ENCODE data around the gene WDR72.
"Not testable (repeated sequence)": the region's sequence is repeated elsewhere in the genome, so short reads cannot be mapped to it uniquely, and the experiment has no call there.

Gene WDR72

DNA sequence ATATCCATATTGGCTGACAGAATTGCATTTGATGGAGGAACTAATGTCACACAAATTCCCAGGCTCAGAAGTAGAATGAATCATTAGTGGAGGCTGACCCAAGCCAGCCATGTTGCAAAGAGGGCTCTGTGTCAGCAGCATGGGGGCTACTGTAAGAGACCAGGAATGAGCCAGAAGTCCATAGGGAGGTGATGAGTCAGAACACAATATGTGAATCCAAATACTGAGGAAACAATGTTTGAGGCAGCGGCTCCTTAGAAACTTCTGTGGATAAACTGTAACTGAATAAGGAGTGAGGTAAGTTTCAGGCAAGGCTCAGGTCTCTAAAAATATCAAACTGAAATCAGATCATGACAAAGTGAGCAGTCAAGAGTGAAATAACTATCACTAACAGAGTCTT lies 170.7 kb downstream of the WDR72 start:
- DNase-seq = no peak

DNA sequence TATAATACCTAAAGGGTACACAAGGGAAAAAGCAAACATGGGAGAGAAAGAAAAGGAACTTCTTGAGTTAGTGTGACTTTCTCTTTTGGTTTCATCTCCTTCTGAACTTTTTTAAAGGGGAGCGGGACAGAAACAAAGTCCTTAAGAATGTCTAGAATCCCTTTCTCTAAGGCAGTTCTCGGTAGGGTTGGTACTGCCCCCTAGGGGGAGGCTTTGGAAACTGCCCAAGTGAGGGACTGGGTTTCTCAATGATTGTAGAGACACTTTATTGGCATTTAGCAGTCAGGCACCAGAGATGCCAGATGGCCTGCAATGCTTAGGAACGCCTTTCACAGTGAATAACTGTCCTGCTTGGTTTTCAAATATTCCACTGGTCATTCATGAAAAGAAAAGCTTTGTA lies 172.7 kb downstream of the WDR72 start:
- peak; percentile 58 for DNase-seq

DNA sequence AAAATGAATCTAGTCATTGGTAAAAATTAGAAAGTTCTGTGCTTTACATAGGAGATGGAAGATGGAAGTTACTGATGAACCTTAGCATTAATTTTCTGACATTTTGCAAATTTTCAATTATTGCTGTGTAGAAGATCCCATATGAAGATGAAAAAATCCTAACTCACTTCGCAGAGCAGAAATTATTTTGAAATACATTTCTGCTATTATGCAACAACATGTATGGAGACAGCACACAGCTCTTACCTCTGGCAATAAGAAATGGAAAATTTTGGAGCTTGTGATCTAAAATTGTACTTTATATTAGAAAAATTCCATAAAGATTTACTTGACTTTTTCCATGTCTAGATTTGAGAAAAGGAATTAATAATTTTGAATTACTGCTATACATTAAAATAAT lies 177.9 kb downstream of the WDR72 start:
- DNase-seq = no peak

GRCh38 chr15:53580366-53580765 lies 179.1 kb downstream of the WDR72 start:
- DNase-seq = peak; percentile 22

DNA sequence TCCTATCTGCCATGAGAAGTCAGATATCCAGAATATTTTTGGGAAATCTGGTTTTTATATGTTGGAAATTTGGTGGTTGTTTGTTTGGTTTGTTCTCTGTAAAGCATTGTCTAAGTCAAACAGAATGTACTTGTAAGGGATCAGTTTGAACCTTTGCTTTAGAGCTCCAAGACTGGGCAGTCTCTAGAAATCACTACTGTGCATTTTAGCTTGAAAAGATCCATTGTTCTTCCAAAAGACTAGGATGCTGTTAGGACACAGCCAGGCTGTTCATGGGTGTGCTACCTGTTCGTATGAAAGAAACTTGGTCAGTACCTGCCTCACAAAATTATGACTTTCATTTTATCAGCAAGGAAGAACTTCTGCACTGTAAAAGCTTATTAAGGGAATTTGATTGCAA lies 182.6 kb downstream of the WDR72 start:
- DNase-seq = peak; percentile 6

DNA sequence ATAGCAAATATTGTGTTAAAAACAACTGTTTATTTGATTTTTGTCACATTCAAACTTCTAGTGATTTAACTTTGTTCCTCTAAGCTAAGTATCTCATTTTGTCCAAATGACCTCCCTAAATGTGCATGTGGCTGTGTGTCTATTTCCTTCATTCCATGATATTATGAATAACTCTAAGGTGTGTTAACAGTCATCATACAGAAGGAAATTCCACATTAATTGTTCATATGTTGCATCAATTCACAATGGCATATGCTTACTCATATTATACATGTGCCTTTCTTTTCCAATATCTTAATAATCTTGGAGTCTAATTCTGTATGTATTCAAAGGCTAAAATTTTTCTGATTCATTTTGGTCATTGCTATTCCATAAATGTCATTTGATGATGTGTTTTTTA lies 186.4 kb downstream of the WDR72 start:
- DNase-seq = no peak

GRCh38 chr15:53569751-53570480 lies 189.5 kb downstream of the WDR72 start:
- DNase-seq = no peak

DNA sequence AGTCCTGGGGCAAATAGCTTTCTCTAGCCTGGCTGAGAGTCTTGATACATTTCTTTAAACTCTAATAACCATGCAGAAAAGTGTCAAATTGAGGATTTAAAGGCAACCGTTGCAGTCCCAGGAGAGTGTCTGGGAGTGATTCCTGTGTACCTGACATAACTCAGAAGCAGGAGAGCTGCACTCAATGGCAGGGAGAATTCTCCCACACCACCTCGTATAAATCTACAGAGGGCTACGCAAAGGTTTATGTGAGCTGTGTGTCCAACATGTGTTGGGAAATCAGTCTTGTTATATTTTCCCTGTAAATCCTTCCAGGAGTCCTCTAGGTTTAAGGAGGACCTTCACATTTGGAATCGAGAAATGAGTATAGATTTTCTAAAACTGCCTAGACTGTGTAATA lies 192.6 kb downstream of the WDR72 start:
- no peak for DNase-seq

DNA sequence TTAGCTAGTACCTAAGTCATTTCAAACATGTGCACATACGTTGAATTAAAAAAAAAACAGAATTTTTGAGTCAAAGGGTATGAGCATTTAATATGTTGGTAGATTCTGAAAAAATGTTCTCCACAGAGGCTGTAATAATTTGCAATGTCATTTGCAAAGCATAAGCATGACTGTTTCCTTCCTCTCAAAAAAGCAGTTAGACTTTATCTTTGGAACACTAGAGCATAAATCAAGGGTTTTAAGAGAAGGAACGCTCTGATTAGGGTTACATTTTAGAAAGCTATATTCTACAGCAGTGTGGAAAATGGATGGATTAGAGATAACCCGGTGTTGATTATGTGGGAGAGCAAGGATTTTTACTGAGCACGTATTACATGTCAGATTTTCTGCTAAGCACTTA lies 193.7 kb downstream of the WDR72 start:
- DNase-seq = no peak

DNA sequence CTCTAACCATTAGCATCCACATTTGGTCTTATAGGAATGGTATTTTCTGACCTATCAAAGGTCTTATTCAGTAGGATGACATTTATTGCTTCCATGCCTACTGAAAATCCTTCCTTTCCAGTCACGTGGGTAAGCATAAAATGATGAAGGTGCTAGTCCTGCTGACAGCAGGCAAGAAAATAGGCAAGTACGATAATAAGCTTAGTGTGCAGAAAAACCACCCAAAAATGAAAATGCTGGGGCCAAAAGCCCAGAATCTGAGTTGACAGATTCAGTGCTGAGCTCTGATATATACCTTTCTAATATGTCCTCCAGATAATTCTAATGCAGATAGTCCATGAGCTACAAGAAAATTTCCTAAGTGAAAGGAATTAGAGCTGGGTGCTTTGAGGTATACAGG lies 194.8 kb downstream of the WDR72 start:
- no peak for DNase-seq

GRCh38 chr15:53563627-53564026 lies 195.8 kb downstream of the WDR72 start:
- no peak for DNase-seq

DNA sequence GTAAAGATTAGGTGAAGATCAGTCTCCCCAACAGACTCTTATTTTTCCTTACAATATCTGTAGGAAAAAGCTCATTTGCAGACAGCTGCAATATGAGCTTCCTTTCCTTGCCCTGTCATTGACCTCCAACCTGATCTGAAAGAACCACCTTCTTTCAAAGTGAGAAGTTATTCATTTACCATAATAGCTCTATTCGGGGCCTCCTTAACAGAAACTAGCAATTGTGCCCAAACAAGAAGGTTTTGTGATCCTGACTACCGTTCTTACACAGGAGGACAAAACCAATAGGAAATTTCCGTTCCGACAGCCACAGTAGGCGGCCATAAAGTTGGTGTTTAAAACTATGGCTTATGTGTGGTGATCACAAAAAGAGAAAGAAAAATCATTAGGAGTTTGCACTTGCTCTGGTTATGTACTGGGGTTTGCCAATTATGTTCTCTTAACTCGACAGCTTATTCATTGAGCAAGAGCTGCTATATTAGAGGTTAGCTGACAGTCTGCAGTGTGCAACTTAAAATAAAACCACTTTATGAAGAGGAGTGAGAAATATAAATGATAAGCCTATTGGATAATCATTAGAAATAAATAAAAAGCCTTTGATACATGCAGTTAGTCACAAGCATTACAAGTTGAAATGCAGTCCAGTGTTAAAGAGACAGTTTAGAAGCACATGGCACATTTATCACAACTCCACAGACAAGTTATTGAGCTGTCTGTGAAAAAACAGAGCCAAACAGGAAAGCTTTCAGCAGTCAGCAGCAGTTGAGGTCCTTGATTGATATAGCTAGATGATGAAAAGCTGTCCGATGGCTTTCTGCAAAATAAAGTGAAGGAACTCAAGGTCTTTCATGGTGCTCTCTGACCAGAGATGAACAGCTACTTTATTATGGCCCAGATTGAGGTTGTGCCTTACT lies 199.8 kb downstream of the WDR72 start:
- DNase-seq = no peak

DNA sequence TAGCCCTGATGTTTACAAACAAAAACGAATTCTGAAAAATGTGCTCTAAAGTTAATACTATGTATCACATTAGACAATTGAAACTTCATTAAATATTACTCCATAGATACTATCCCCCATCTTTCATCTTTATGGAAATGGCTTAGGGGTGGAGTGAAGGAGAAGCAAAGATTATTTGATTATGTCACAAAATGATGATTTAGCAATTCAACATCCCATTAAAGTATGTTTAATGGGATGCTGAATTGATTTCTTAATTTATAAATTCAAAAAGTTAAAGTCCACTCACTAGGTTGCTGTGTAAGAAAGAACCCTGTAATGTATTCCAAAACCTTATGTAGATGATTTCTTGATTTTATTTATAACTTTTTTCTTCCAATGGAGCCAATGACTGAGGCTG lies 201.1 kb downstream of the WDR72 start:
- DNase-seq = no peak

GRCh38 chr15:53555226-53555625 lies 204.2 kb downstream of the WDR72 start:
- DNase-seq = no peak

DNA sequence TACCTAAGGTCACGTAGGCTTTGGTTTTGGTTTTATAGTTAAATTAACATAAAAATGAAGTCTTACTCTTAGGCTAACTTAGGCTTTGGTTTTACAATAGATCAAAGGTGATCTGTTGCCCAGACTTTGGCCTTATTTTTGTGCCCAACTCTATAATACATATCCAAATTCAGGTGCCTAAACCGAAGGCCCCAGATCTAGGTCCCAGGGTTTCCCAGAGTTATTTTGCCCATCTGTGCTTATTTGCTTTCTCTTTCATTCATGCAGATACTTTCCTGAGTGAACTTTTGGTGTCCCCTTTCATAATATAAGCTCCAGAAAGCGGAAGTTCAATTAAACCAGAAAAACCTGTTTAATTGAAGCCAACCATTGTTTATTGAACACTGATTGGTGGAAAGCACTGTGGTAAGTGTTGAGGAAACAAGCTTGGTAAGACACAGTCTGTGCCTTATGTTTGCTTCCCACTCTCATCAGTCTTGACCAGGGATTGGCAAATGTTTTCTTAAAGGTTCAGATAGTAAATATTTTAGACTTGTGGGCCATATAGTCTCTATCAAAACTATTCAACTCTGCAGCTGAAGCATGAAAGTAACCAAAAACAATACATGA lies 209.7 kb downstream of the WDR72 start:
- DNase-seq = no peak

GRCh38 chr15:53548236-53548635 lies 211.2 kb downstream of the WDR72 start:
- no peak for DNase-seq

DNA sequence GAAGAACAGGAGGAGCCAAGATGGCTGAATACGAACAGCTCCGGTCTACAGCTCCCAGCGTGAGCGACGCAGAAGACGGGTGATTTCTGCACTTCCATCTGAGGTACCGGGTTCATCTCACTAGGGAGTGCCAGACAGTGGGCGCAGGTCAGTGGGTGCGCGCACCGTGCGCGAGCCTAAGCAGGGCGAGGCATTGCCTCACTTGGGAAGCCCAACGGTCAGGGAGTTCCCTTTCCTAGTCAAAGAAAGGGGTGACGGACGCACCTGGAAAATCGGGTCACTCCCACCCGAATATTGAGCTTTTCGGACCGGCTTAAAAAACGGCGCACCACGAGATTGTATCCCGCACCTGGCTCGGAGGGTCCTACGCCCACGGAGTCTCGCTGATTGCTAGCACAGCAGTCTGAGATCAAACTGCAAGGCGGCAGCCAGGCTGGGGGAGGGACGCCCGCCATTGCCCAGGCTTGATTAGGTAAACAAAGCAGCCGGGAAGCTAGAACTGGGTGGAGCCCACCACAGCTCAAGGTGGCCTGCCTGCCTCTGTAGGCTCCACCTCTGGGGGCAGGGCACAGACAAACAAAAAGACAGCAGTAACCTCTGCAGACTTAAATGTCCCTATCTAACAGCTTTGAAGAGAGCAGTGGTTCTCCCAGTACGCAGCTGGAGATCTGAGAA lies 218.7 kb downstream of the WDR72 start:
- DNase-seq = not testable (repeated sequence)

- DNase-seq = no peak
Observed at GRCh38 chr15:53539878-53540277, 219.6 kb downstream of the WDR72 start.

- DNase-seq = no peak
Observed at GRCh38 chr15:53536479-53537120, 222.9 kb downstream of the WDR72 start.

GRCh38 chr15:53535886-53536285 lies 223.6 kb downstream of the WDR72 start:
- no peak for DNase-seq

GRCh38 chr15:53534105-53534839 lies 225.2 kb downstream of the WDR72 start:
- no peak for DNase-seq

DNA sequence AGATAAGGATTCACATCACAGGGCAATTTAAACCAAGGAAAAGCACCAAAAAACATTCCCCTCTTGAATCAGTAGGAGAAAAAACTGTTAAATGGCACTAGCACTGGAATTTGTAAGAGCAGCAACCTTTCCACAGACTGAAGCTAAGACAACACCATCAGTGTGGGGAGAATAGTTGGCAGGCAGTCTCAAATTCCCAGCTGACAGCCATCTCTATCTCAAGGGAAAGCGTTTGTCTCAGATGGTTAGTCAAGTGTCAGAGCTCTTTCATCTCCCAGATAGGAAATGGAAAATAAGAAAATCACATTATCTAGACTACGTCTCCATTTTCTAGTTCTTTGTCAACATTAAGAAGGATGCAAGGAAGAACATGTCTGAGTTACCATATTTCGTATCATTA lies 228.7 kb downstream of the WDR72 start:
- no peak for DNase-seq
